ENCODE results near the gene VPS25. TPM values are rescaled to one million over a fixed set of nuclear protein-coding genes. Genes with fewer than 3 reads are reported as not detected.
A peak's percentile ranks its signal among the peaks of the same experiment; 100 is the strongest.

VPS25 gene
- total and polyA plus RNA-seq, 9 of the 15 experiments (the other 6 are each of a cell fraction or from before 2014, with no cell fraction given) = 123 to 352 (median 180) TPM

DNA sequence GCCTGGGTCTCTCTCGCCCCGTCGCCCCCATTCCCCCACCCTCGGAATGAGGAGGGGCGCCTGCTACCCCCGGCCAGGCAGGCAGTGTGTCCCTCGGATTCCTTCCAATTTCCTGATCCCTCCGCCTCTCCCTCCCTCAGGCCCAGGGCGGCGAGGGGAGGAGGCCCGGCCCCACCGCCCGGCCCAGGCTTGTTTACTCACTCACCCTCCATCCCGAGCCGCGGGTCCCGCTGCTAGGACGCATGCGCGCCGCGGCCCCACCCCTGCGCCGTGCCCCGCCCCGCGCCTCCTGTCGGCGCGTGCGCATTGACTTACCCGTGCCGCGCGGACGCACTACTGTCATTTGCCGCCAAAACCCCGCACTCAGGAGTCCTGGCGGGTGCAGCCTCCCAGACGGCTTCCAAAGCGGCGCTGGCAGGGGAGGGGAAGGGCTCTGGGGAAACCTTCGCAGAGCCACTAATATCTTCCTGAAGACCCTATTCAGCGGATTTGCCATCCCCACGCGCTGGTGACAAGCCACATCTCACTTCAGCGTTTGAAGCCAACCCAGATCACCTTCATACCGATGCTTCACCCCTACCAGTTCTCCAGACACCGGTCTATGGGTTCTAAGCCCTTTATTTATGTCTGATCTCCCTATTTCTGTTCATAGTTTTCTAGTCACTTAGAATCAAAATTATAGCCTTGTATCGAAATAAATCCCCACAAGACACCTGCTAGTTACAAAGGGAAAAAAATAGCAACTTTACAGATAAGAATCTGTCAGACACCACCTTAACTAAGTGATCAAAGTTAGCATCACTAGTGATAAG is 28.2 kb upstream of the VPS25 start, which contains the start of gene EZH1 (continued):
- TF ChIP-seq REST (IDR thresholded peaks at IDR 0.05; ENCODE audit: borderline replicate concordance) (no peak; the same call in 1 of the 2 replicates), REST (CRISPR knock-in tag; IDR thresholded peaks at IDR 0.05; ENCODE audit: low read depth) (no peak), ZNF311 (CRISPR knock-in tag; IDR thresholded peaks at IDR 0.05) (no peak; the same call in 1 of the 2 replicates), ZNF436 (CRISPR knock-in tag; IDR thresholded peaks at IDR 0.05) (no peak), SNRNP70 (optimal IDR thresholded peaks at IDR 0.05; ENCODE audit: low read depth, low read length) (no peak), SRF (CRISPR knock-in tag; IDR thresholded peaks at IDR 0.05) (peak in 1 of 2 experiments; percentile 41; a peak in 1 of 4 replicates), POLR3A (IDR thresholded peaks at IDR 0.05; ENCODE audit: borderline replicate concordance, extremely low read depth, insufficient read depth, insufficient read length) (no peak), ZNF134 (CRISPR knock-in tag; conservative IDR thresholded peaks at IDR 0.05) (no peak), ZNF41 (CRISPR knock-in tag; conservative IDR thresholded peaks at IDR 0.05) (no peak), TFAM (CRISPR knock-in tag; conservative IDR thresholded peaks at IDR 0.05) (no peak), NR2F6 (CRISPR knock-in tag; IDR thresholded peaks at IDR 0.05) (no peak), BMI1 (IDR thresholded peaks at IDR 0.05; ENCODE audit: low read length) (no peak), CREB5 (CRISPR knock-in tag; IDR thresholded peaks at IDR 0.05) (no peak), MYC (IDR thresholded peaks at IDR 0.05; ENCODE audit: low read depth, low read length) (peak; percentile 41; the same call in 1 of the 2 replicates), MYC (CRISPR knock-in tag; IDR thresholded peaks at IDR 0.05; ENCODE audit: borderline replicate concordance, low read depth) (no peak)
- TF ChIP-seq, protein P1, sequence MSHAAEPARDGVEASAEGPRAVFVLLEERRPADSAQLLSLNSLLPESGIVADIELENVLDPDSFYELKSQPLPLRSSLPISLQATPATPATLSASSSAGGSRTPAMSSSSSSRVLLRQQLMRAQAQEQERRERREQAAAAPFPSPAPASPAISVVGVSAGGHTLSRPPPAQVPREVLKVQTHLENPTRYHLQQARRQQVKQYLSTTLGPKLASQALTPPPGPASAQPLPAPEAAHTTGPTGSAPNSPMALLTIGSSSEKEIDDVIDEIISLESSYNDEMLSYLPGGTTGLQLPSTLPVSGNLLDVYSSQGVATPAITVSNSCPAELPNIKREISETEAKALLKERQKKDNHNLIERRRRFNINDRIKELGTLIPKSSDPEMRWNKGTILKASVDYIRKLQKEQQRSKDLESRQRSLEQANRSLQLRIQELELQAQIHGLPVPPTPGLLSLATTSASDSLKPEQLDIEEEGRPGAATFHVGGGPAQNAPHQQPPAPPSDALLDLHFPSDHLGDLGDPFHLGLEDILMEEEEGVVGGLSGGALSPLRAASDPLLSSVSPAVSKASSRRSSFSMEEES (CRISPR knock-in tag; IDR thresholded peaks at IDR 0.05) = no peak
